GM12891 (cell line): ENCODE measurements around the gene IP6K3.

Experiments
- DNase-seq: peaks from one replicate; pipeline ENCODE4 v3.0.0; 2011; ENCODE audit warnings: low spot score; ENCODE audit not compliant: insufficient read length
- FAIRE-seq: peaks from 2 replicates; lab custom pipeline; 2011; peaks lifted over from hg19 to GRCh38; lab: Jason Lieb, UNC
- PAX5 ChIP-seq: IDR thresholded peaks from 2 replicates; pipeline ENCODE4 v1.6.1; 2011; ENCODE audit warnings: low read length, moderate library complexity, mild to moderate bottlenecking; ENCODE audit not compliant: insufficient read depth, severe bottlenecking
- POLR2A ChIP-seq: IDR thresholded peaks from 2 replicates; pipeline ENCODE4 v1.6.1; 2011; ENCODE audit warnings: low read depth, low read length, control low read depth
- POLR2AphosphoS5 ChIP-seq: IDR thresholded peaks from 2 replicates; pipeline ENCODE4 v1.6.1; 2011; ENCODE audit warnings: low read depth, low read length, control low read depth
- POU2F2 ChIP-seq: IDR thresholded peaks from 2 replicates; pipeline ENCODE4 v1.6.1; 2011; ENCODE audit warnings: low read depth, mild to moderate bottlenecking, control low read depth, low read length, moderate library complexity
- SPI1 ChIP-seq: IDR thresholded peaks from 2 replicates; pipeline ENCODE4 v1.6.1; 2011; ENCODE audit warnings: low read depth, low read length, control low read depth
- TAF1 ChIP-seq: IDR thresholded peaks from 2 replicates; pipeline ENCODE4 v1.6.1; 2011; ENCODE audit warnings: low read depth, low read length, control low read depth

The IP6K3 gene

GRCh38 chr6:33732385-33732784, 14.3 kb downstream of the IP6K3 start:
- no peak for TF ChIP-seq POU2F2
- no peak for TF ChIP-seq POLR2A
- no peak for TF ChIP-seq TAF1
- no peak for TF ChIP-seq SPI1
- no peak for TF ChIP-seq PAX5
- no peak for TF ChIP-seq POLR2AphosphoS5
- FAIRE-seq (no peak), DNase-seq (no peak)

- no peak for DNase-seq
- no peak for FAIRE-seq
Measured at GRCh38 chr6:33731751-33732282, 14.9 kb downstream of the IP6K3 start.

GRCh38 chr6:33731035-33731434, 15.7 kb downstream of the IP6K3 start:
- no peak for DNase-seq
- no peak for FAIRE-seq
- TF ChIP-seq SPI1 (no peak), TAF1 (no peak), POLR2AphosphoS5 (no peak), POLR2A (no peak), POU2F2 (no peak), PAX5 (no peak)

More at GRCh38 chr6:33731751-33732282, 14.9 kb downstream of the IP6K3 start:
- TF ChIP-seq SPI1 (no peak), TAF1 (no peak), PAX5 (no peak), POLR2A (no peak), POLR2AphosphoS5 (no peak), POU2F2 (no peak)

GRCh38 chr6:33730611-33731010, 16.1 kb downstream of the IP6K3 start:
- TF ChIP-seq POLR2A: no peak
- no peak for TF ChIP-seq PAX5
- DNase-seq (no peak), FAIRE-seq (no peak)

- no peak for FAIRE-seq
Measured at GRCh38 chr6:33729059-33729458, 17.6 kb downstream of the IP6K3 start.

GRCh38 chr6:33728438-33728837, 18.3 kb downstream of the IP6K3 start:
- FAIRE-seq: no peak
- TF ChIP-seq POLR2A: no peak
- no peak for TF ChIP-seq SPI1
- no peak for TF ChIP-seq TAF1
- no peak for TF ChIP-seq POU2F2
- TF ChIP-seq PAX5: no peak
- TF ChIP-seq POLR2AphosphoS5: no peak
- no peak for DNase-seq

More at GRCh38 chr6:33729059-33729458, 17.6 kb downstream of the IP6K3 start:
- DNase-seq: no peak
- TF ChIP-seq POLR2A: no peak
- no peak for TF ChIP-seq PAX5
- TF ChIP-seq POU2F2: no peak
- TF ChIP-seq SPI1: no peak
- TF ChIP-seq POLR2AphosphoS5: no peak
- TF ChIP-seq TAF1: no peak

- DNase-seq (no peak), FAIRE-seq (no peak)
- no peak for TF ChIP-seq POU2F2
- no peak for TF ChIP-seq POLR2A
- no peak for TF ChIP-seq PAX5
- TF ChIP-seq SPI1: no peak
- TF ChIP-seq POLR2AphosphoS5: no peak
Measured at GRCh38 chr6:33727932-33728331, 18.8 kb downstream of the IP6K3 start.

- no peak for DNase-seq
- no peak for FAIRE-seq
- TF ChIP-seq POLR2AphosphoS5 (no peak), POLR2A (no peak), TAF1 (no peak), POU2F2 (no peak), SPI1 (no peak), PAX5 (no peak)
Measured at GRCh38 chr6:33727126-33727525, 19.6 kb downstream of the IP6K3 start.

- FAIRE-seq: no peak
Measured at GRCh38 chr6:33726696-33727095, 20.0 kb downstream of the IP6K3 start.

GRCh38 chr6:33725891-33726673, 20.6 kb downstream of the IP6K3 start:
- no peak for TF ChIP-seq PAX5
- no peak for TF ChIP-seq TAF1
- no peak for TF ChIP-seq POLR2A
- TF ChIP-seq POU2F2: no peak
- no peak for TF ChIP-seq POLR2AphosphoS5
- no peak for TF ChIP-seq SPI1
- FAIRE-seq (no peak), DNase-seq (no peak)

More at GRCh38 chr6:33726696-33727095, 20.0 kb downstream of the IP6K3 start:
- DNase-seq: no peak
- TF ChIP-seq SPI1 (no peak), POLR2AphosphoS5 (no peak), PAX5 (no peak), POU2F2 (no peak), TAF1 (no peak), POLR2A (no peak)

GRCh38 chr6:33725222-33725621, 21.5 kb downstream of the IP6K3 start:
- FAIRE-seq (no peak), DNase-seq (no peak)
- TF ChIP-seq TAF1: no peak
- TF ChIP-seq PAX5: no peak
- TF ChIP-seq POU2F2: no peak
- no peak for TF ChIP-seq POLR2A
- TF ChIP-seq POLR2AphosphoS5: no peak
- no peak for TF ChIP-seq SPI1
